Endothelial cell (in vitro differentiated cells): ENCODE data around the gene GTF2F1. TPM values are rescaled to one million over a fixed set of nuclear protein-coding genes. Genes with fewer than 3 reads are reported as not detected.

ENCODE experiments used
- DNase-seq: peaks from one replicate; pipeline ENCODE4 v3.0.0; 2021; ENCODE audit warnings: low spot score
- H3K27ac Mint-ChIP-seq: one replicate; pipeline ENCODE4 v1.8.0; 2021; ENCODE audit warnings: mixed read lengths, inconsistent platforms; ENCODE audit not compliant: unreplicated experiment
- H3K27me3 Mint-ChIP-seq: one replicate; pipeline ENCODE4 v1.8.0; 2021; ENCODE audit warnings: mild to moderate bottlenecking, moderate library complexity, mixed read lengths, inconsistent platforms; ENCODE audit not compliant: unreplicated experiment
- H3K36me3 Mint-ChIP-seq: one replicate; pipeline ENCODE4 v1.8.0; 2021; ENCODE audit warnings: mild to moderate bottlenecking, low read depth, mixed read lengths, inconsistent platforms; ENCODE audit not compliant: unreplicated experiment
- H3K4me1 Mint-ChIP-seq: one replicate; pipeline ENCODE4 v1.8.0; 2021; ENCODE audit warnings: mild to moderate bottlenecking, mixed read lengths, inconsistent platforms; ENCODE audit not compliant: unreplicated experiment
- H3K4me3 Mint-ChIP-seq: one replicate; pipeline ENCODE4 v1.8.0; 2021; ENCODE audit warnings: mild to moderate bottlenecking, mixed read lengths, inconsistent platforms; ENCODE audit not compliant: unreplicated experiment
- H3K9me3 Mint-ChIP-seq: one replicate; pipeline ENCODE4 v1.8.0; 2021; ENCODE audit warnings: mixed read lengths, inconsistent platforms; ENCODE audit not compliant: unreplicated experiment
- CTCF ChIP-seq: fragments of 200-600 bp; sonication (generic); IDR thresholded peaks from one replicate; pipeline ENCODE4 v1.5.0; 2021; ENCODE audit warnings: antibody characterized with exemption; ENCODE audit not compliant: unreplicated experiment
- total RNA-seq: library from RNA; stranded (reverse); fragmentation: NEBNext Ultra II Directional; extraction: Animal tissue kit (Norgen Biotek cat#: 25700); gene quantifications from one replicate; pipeline ENCODE4 v1.2.1, GENCODE V29; 2021; ENCODE audit not compliant: unreplicated experiment

GTF2F1 gene
- total RNA-seq, 1 donor from 2014 or later: 95.5 TPM

- H3K4me3 Mint-ChIP-seq: no peak overlapping the region
- peaks cover under 1% of the 10 kb centered on the region for H3K4me1 Mint-ChIP-seq
- no peak overlapping the region for H3K27ac Mint-ChIP-seq
- H3K9me3 Mint-ChIP-seq: no peaks in the 10 kb centered on the region
- H3K27me3 Mint-ChIP-seq: peaks cover 5% of the 10 kb centered on the region
- peaks cover 19% of the 10 kb centered on the region for H3K36me3 Mint-ChIP-seq
- DNase-seq: no peak
- no peak for TF ChIP-seq CTCF
These were observed 23.9 kb upstream of the GTF2F1 start for GRCh38 chr19:6416658-6417405.

- no peak for DNase-seq
- Mint-ChIP-seq H3K36me3 (peaks cover 17% of the 10 kb centered on the region), H3K4me1 (no peaks in the 10 kb centered on the region), H3K4me3 (no peak overlapping the region), H3K27ac (no peak overlapping the region), H3K27me3 (peaks cover 4% of the 10 kb centered on the region), H3K9me3 (no peaks in the 10 kb centered on the region)
- TF ChIP-seq CTCF: no peak
These were observed 22.7 kb upstream of the GTF2F1 start for GRCh38 chr19:6415591-6416190.

DNA sequence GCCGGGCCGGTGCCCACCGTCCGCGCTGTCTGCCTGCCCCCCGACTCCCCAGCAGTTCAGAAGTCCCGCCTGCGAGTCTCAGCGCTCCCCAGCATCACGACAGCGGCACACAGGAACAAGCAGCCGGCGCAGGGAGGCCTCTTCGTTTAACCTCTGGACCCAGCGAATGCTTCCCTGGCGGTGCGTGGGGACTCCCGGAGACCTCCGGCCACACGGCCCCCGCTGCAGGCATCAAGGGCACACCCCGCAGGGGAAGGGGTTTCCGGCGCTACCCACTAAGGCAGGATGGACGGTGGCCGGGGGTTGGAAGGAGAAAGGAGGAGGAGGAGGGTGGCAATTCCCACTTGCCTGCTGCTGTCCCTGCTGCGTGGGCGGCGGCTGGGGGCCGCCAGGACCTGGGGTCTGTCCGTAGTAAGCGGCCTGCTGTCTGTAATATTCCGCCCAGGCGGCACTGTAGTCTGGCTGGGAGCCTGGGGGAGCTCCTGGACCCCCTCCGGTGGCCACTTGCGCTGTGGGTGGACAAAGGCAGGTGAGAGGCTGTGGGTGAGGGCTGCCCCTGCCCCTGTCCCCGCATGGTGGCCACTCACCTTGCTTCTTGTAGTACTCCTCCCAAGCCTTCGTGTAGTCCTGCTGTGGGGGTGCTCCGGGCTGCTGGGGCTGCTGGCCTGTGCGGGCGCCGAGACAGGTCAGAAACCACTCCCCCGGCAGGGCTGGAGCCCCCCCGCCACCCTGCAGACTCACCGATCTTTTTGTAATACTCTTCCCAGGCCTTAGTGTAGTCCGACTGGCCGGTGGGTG lies 22.0 kb upstream of the GTF2F1 start:
- Mint-ChIP-seq H3K4me3 (no peak overlapping the region), H3K27ac (peak overlapping the region; percentile 55), H3K27me3 (peaks cover 4% of the 10 kb centered on the region), H3K36me3 (peaks cover 14% of the 10 kb centered on the region), H3K9me3 (no peaks in the 10 kb centered on the region), H3K4me1 (no peaks in the 10 kb centered on the region)
- TF ChIP-seq CTCF: no peak
- no peak for DNase-seq

GRCh38 chr19:6413721-6414643 lies 21.0 kb upstream of the GTF2F1 start:
- no peak for TF ChIP-seq CTCF
- Mint-ChIP-seq H3K36me3 (peaks cover 9% of the 10 kb centered on the region), H3K27me3 (peaks cover 1% of the 10 kb centered on the region), H3K4me3 (no peak overlapping the region), H3K4me1 (no peaks in the 10 kb centered on the region), H3K9me3 (no peaks in the 10 kb centered on the region), H3K27ac (no peak overlapping the region)
- no peak for DNase-seq
